H1 (cell line): ENCODE results near the gene DNAH10. TPM values are rescaled to one million over a fixed set of nuclear protein-coding genes. Genes with fewer than 3 reads are reported as not detected.

Experiments used
- E2F6 ChIP-seq: IDR thresholded peaks from 2 replicates; pipeline ENCODE4 v1.6.1; 2012; ENCODE audit warnings: inconsistent platforms
- EGR1 ChIP-seq: IDR thresholded peaks from 2 replicates; pipeline ENCODE4 v1.6.1; 2011; ENCODE audit warnings: low read depth, low read length, borderline replicate concordance
- KDM5A ChIP-seq: fragments of 200-600 bp; IDR thresholded peaks from 2 replicates; pipeline ENCODE4 v1.7.1; 2012; ENCODE audit warnings: mild to moderate bottlenecking, low read length, inconsistent platforms, mixed read lengths
- NRF1 ChIP-seq: IDR thresholded peaks from 2 replicates; pipeline ENCODE4 v1.6.1; 2011; ENCODE audit warnings: mild to moderate bottlenecking, low read depth, low read length, improper control_type of control experiment
- RFX5 ChIP-seq: IDR thresholded peaks from 2 replicates; pipeline ENCODE4 v1.6.1; 2011; ENCODE audit warnings: low read depth, low read length, improper control_type of control experiment, borderline replicate concordance
- polyA plus RNA-seq, 7 experiments: library from polyadenylated mRNA; depleted of rRNA in 3 of 7; stranded (reverse) in 5 of 7; unstranded in 2 of 7; fragments of >200 nt in 5 of 7; fragments of 200-250 nt in 2 of 7; gene quantifications; 1 replicate in 5 of 7; 2 replicates in 1 of 7; 4 replicates in 1 of 7; pipeline versions ENCODE4 v1.2.1 to v1.2.3, GENCODE V29; 2011 to 2013; ENCODE audit warnings: missing spikeins in 2 of 7, mixed read lengths in 2 of 7
- total RNA-seq: library from RNA; stranded (reverse); fragmentation: NEBNext Ultra II Directional; extraction: Animal tissue kit (Norgen Biotek cat#: 25700); gene quantifications from 2 replicates; pipeline ENCODE4 v1.2.1, GENCODE V29; 2021

DNAH10 gene
- total and polyA plus RNA-seq, 2 of the 8 experiments (the other 6 are each of a cell fraction or from before 2014, with no cell fraction given): 0.02 to 0.24 TPM

GRCh38 chr12:123962513-123962912, 200.4 kb downstream of the DNAH10 start (continued):
- no peak for TF ChIP-seq E2F6
- no peak for TF ChIP-seq NRF1
- TF ChIP-seq EGR1: no peak
- no peak for TF ChIP-seq KDM5A
- no peak for TF ChIP-seq RFX5
